Keratinocyte (primary cell): ENCODE results near the gene ZNF185.

Source experiments
- EZH2 ChIP-seq: IDR thresholded peaks from one replicate; pipeline ENCODE4 v1.6.1; 2012; ENCODE audit warnings: inconsistent platforms, mild to moderate bottlenecking, low read length, moderate library complexity
- TF ChIP-seq, protein P1 (sequence below), 3 experiments: IDR thresholded peaks in 1 of 3; conservative IDR thresholded peaks in 1 of 3; optimal IDR thresholded peaks in 1 of 3; 2 replicates in 2 of 3; 3 replicates in 1 of 3; pipeline versions ENCODE3 to v1.5.1; 2011; ENCODE audit warnings: low read length in 3 of 3, mild to moderate bottlenecking in 3 of 3, moderate library complexity in 2 of 3, control low read depth in 1 of 3, inconsistent platforms in 1 of 3; ENCODE audit not compliant: insufficient read depth in 2 of 3; ENCODE audit errors: extremely low read depth in 1 of 3

DNA sequence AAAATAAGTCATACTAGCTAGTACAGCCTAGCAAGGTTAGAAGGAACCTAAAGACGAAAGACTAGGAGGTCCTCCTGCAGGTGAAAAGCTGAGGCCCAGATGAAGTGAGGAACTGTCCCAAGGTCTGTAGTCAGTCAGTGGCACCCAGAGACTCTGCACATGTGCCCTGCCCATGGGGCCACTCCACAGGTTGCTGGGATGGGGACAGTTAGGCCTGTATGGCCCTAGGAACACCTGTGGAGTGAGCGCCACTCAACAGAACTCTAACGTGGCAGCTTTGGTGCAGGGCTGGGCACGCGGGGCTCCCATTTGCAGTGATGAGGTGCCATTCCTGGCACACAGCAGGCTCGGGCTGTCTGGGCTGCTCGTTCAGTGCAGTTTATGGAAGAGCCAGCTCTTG lies 14.8 kb downstream of the ZNF185 start:
- TF ChIP-seq, protein P1, sequence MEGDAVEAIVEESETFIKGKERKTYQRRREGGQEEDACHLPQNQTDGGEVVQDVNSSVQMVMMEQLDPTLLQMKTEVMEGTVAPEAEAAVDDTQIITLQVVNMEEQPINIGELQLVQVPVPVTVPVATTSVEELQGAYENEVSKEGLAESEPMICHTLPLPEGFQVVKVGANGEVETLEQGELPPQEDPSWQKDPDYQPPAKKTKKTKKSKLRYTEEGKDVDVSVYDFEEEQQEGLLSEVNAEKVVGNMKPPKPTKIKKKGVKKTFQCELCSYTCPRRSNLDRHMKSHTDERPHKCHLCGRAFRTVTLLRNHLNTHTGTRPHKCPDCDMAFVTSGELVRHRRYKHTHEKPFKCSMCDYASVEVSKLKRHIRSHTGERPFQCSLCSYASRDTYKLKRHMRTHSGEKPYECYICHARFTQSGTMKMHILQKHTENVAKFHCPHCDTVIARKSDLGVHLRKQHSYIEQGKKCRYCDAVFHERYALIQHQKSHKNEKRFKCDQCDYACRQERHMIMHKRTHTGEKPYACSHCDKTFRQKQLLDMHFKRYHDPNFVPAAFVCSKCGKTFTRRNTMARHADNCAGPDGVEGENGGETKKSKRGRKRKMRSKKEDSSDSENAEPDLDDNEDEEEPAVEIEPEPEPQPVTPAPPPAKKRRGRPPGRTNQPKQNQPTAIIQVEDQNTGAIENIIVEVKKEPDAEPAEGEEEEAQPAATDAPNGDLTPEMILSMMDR (optimal IDR thresholded peaks at IDR 0.05 in 1 of 3, IDR thresholded peaks at IDR 0.05 in 1 of 3, conservative IDR thresholded peaks at IDR 0.05 in 1 of 3; ENCODE audit: extremely low read depth in 1 of 3, insufficient read depth in 2 of 3, low read length in 3 of 3), result no peak
- TF ChIP-seq EZH2, result no peak
